Smooth muscle cell (in vitro differentiated cells): Measurements from ENCODE around the gene MAPK8IP2. TPM values are rescaled to one million over a fixed set of nuclear protein-coding genes. Genes with fewer than 3 reads are reported as not detected.

Experiments used
- DNase-seq: peaks from one replicate; lab custom pipeline; 2025; ENCODE audit not compliant: unreplicated experiment; lab: John Stamatoyannopoulos, UW
- H2AFZ ChIP-seq: fragments of 200-600 bp; sonication (generic); 2 replicates; pipeline ENCODE4 v1.6.0; 2016; ENCODE audit warnings: antibody characterized with exemption, low read depth, mild to moderate bottlenecking
- H3F3A ChIP-seq: fragments of 200-600 bp; sonication (generic); 2 replicates; pipeline ENCODE4 v1.6.0; 2017; ENCODE audit warnings: antibody characterized with exemption, low read depth
- H3K27ac ChIP-seq: fragments of 200-600 bp; sonication (generic); 2 replicates; pipeline ENCODE4 v1.5.1; 2016; ENCODE audit warnings: low read depth, mild to moderate bottlenecking
- H3K27me3 ChIP-seq: fragments of 200-600 bp; sonication (generic); 2 replicates; pipeline ENCODE4 v1.6.1; 2016; ENCODE audit warnings: low read depth, mild to moderate bottlenecking
- H3K36me3 ChIP-seq: fragments of 200-600 bp; sonication (generic); 2 replicates; pipeline ENCODE4 v1.5.1; 2016; ENCODE audit warnings: low read depth
- H3K4me1 ChIP-seq: fragments of 200-600 bp; sonication (generic); 2 replicates; pipeline ENCODE4 v1.5.1; 2016; ENCODE audit warnings: low read depth
- H3K4me2 ChIP-seq: fragments of 200-600 bp; sonication (generic); 2 replicates; pipeline ENCODE4 v1.6.0; 2016; ENCODE audit warnings: mild to moderate bottlenecking
- H3K4me3 ChIP-seq: fragments of 200-600 bp; sonication (generic); 2 replicates; pipeline ENCODE4 v1.5.1; 2016; ENCODE audit warnings: mild to moderate bottlenecking
- H3K79me2 ChIP-seq: fragments of 200-600 bp; sonication (generic); 2 replicates; pipeline ENCODE4 v1.6.0; 2016; ENCODE audit warnings: low read depth, mild to moderate bottlenecking
- H3K9ac ChIP-seq: fragments of 200-600 bp; sonication (generic); 2 replicates; pipeline ENCODE4 v1.6.0; 2016; ENCODE audit warnings: low read depth
- H3K9me3 ChIP-seq: fragments of 200-600 bp; sonication (generic); replicated peaks from 2 replicates; pipeline ENCODE4 v1.5.1; 2016; ENCODE audit warnings: low read depth
- H4K20me1 ChIP-seq: fragments of 200-600 bp; sonication (generic); 2 replicates; pipeline ENCODE4 v1.6.0; 2016; ENCODE audit warnings: low read depth
- WGBS: methylation state at CpG from one replicate; pipeline ENCODE4 v1.1.7; 2016; ENCODE audit warnings: low lambda C conversion rate; 5-methylcytosine and 5-hydroxymethylcytosine counted together
- polyA plus RNA-seq: library from polyadenylated mRNA; unstranded; fragments of >200 nt; fragmentation: Nextera tagmentation; extraction: Ambion mirVana; gene quantifications from 2 replicates; pipeline ENCODE4 v1.2.1, GENCODE V29; 2016
- total RNA-seq: library from RNA; depleted of rRNA; stranded (reverse); fragments of >200 nt; gene quantifications from 2 replicates; pipeline ENCODE4 v1.2.3, GENCODE V29; 2014
- TF ChIP-seq, protein P1 (sequence below): fragments of 200-600 bp; sonication (generic); IDR thresholded peaks from 2 replicates; pipeline ENCODE4 v1.5.1; 2017; ENCODE audit warnings: borderline replicate concordance, mild to moderate bottlenecking, antibody characterized with exemption; ENCODE audit not compliant: insufficient read depth, poor library complexity, severe bottlenecking

MAPK8IP2 gene
- total and polyA plus RNA-seq, 2 experiments from 2014 or later = 0.63 to 1.2 TPM

GRCh38 chr22:50560034-50560433 is 40.6 kb upstream of the MAPK8IP2 start:
- WGBS = 88% methylated on average over 3 of the region's 3 CpGs
- Histone ChIP-seq H4K20me1 (no peaks in the 10 kb centered on the region), H3K4me2 (no peak overlapping the region), H3F3A (no peaks in the 10 kb centered on the region), H3K9ac (no peak overlapping the region), H3K27me3 (no peaks in the 10 kb centered on the region), H3K4me1 (no peaks in the 10 kb centered on the region), H3K79me2 (peaks cover 3% of the 10 kb centered on the region), H3K4me3 (no peak overlapping the region), H3K27ac (no peak overlapping the region), H3K36me3 (no peaks in the 10 kb centered on the region), H2AFZ (no peak overlapping the region), H3K9me3 (no peaks in the 10 kb centered on the region)
- TF ChIP-seq, protein P1, sequence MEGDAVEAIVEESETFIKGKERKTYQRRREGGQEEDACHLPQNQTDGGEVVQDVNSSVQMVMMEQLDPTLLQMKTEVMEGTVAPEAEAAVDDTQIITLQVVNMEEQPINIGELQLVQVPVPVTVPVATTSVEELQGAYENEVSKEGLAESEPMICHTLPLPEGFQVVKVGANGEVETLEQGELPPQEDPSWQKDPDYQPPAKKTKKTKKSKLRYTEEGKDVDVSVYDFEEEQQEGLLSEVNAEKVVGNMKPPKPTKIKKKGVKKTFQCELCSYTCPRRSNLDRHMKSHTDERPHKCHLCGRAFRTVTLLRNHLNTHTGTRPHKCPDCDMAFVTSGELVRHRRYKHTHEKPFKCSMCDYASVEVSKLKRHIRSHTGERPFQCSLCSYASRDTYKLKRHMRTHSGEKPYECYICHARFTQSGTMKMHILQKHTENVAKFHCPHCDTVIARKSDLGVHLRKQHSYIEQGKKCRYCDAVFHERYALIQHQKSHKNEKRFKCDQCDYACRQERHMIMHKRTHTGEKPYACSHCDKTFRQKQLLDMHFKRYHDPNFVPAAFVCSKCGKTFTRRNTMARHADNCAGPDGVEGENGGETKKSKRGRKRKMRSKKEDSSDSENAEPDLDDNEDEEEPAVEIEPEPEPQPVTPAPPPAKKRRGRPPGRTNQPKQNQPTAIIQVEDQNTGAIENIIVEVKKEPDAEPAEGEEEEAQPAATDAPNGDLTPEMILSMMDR = no peak
- no peak for DNase-seq

GRCh38 chr22:50561401-50562358 is 38.9 kb upstream of the MAPK8IP2 start:
- Histone ChIP-seq H3K27me3 (no peaks in the 10 kb centered on the region), H3K4me1 (no peaks in the 10 kb centered on the region), H4K20me1 (no peaks in the 10 kb centered on the region), H3K4me2 (no peak overlapping the region), H2AFZ (no peak overlapping the region), H3K9ac (no peak overlapping the region), H3K4me3 (no peak overlapping the region), H3K9me3 (no peaks in the 10 kb centered on the region), H3K36me3 (no peaks in the 10 kb centered on the region), H3K79me2 (peaks cover 3% of the 10 kb centered on the region), H3F3A (no peaks in the 10 kb centered on the region), H3K27ac (no peak overlapping the region)
- TF ChIP-seq, protein P1 = no peak
- 73% methylated on average over 16 of the region's 34 CpGs for WGBS
- DNase-seq = no peak

DNA sequence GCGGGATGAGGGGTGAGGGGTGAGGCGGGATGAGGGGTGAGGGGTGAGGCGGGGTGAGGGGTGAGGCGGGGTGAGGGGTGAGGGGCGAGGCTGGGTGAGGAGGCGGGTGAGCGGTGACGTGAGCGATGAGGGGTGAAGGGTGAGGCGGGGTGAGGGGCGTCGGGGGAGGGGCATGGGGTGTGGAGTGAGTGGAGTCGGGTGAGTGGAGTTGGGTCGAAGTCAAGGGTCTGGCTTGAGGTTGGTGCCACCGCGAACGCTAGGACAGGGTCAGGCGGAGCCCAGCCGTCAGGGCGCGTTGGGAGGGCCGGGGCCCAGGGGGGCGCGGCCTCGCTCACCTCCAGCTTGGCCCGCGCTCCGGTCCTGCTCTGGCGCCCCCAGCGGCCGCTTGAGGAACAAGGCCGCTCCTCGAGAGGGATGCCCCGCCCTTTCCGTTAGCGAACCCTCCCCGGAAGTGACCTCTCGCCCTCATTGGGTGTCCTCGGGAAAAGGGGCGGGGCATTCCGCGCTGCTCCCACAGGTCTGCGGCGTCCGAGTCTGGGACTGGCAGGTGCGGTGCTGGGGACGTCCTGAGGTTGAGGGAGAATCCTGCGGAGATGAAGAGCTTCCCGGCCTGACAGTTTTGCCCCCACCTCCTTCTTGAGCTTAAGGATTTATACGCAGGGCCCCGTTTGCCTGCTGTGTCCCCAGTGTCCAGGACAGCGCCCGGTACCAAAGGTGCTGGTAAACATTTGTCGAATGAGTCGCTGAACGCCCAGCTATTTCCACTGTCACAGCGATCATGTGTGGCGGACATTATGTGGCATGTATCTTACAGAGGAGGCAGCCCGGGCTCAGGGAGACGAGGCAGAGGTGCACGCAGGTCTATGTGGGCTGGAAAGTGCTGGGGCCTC is 37.8 kb upstream of the MAPK8IP2 start, which contains the start of gene SYCE3:
Gene SYCE3 (minus strand): TSS at position 397 of the 890 bp plus-strand sequence. CDS start 6,514 bp downstream, outside the sequence.
- no peaks in the 10 kb centered on the region for H4K20me1 ChIP-seq
- H3K9ac ChIP-seq = peak within 1 kb of the TSS; percentile 51
- no peak within 1 kb of the TSS for H3K27ac ChIP-seq
- peak; percentile 85 for DNase-seq
- H3K4me1 ChIP-seq = no peaks in the 10 kb centered on the region
- H3K4me2 ChIP-seq = peak within 1 kb of the TSS; percentile 100
- H3K9me3 ChIP-seq = no peaks in the 10 kb centered on the region
- H3K4me3 ChIP-seq = peak within 1 kb of the TSS; percentile 80
- peaks cover 3% of the 10 kb centered on the region for H3K79me2 ChIP-seq
- H3K36me3 ChIP-seq = no peaks in the 10 kb centered on the region
- H3K27me3 ChIP-seq = no peaks in the 10 kb centered on the region
- peak within 1 kb of the TSS; percentile 88 for H2AFZ ChIP-seq
- WGBS = 2% methylated on average over 20 of the region's 61 CpGs
- TF ChIP-seq, protein P1 = peak; percentile 84
- H3F3A ChIP-seq = no peaks in the 10 kb centered on the region
